OCI-LY3 (cell line): ENCODE results near the gene SERGEF.

Experiments used
- CTCF ChIP-seq: fragments of 200-600, 300-600 bp; sonication (generic); IDR thresholded peaks from 2 replicates; pipeline ENCODE4 v1.5.1; 2014; ENCODE audit warnings: antibody characterized with exemption, low read length, low read depth
- EZH2phosphoT487 ChIP-seq: fragments of 200-600 bp; shearing (Covaris generic); IDR thresholded peaks from 2 replicates; pipeline ENCODE4 v1.6.1; 2018; ENCODE audit warnings: antibody characterized with exemption, mixed run types, low read depth

- TF ChIP-seq CTCF (no peak), EZH2phosphoT487 (no peak)
These were observed 134.1 kb downstream of the SERGEF start for GRCh38 chr11:17878743-17879142.
